ENCODE measurements around the gene ACAT2. TPM values are rescaled to one million over a fixed set of nuclear protein-coding genes. Genes with fewer than 3 reads are reported as not detected.

ACAT2 gene
- polyA plus RNA-seq, 3 donors: 3.6 to 24.4 (median 19.5) TPM

GRCh38 chr6:159789377-159790148 is 27.7 kb downstream of the ACAT2 start, which contains the start of gene TCP1:
TCP1 (minus strand) TSS chr6:159789602; CDS start chr6:159789468, 134 bp downstream.
- Histone ChIP-seq H3K9ac (ENCODE audit: insufficient read depth, low read length, poor library complexity, severe bottlenecking) (peak within 1 kb of the TSS; percentile 83), H3K36me3 (replicated peaks in 1 of 2; ENCODE audit: control insufficient read depth in 1 of 2, insufficient read depth in 2 of 2, low read length in 2 of 2) (peaks cover 41 to 60% of the 10 kb centered on the region in 2 donors), H3K79me2 (ENCODE audit: insufficient read depth, low read length) (peaks cover 90% of the 10 kb centered on the region), H3K4me2 (replicated peaks; ENCODE audit: extremely low read depth, low read length, poor library complexity, severe bottlenecking) (peak within 1 kb of the TSS; percentile 88), H2AFZ (ENCODE audit: insufficient read depth, low read depth, low read length, poor library complexity, severe bottlenecking) (peak within 1 kb of the TSS; percentile 96), H3K4me1 (ENCODE audit: control insufficient read depth in 1 of 2, insufficient read depth in 2 of 2, low read length in 2 of 2) (peaks cover 28 to 38% of the 10 kb centered on the region in 2 donors), H3K27ac (ENCODE audit: low read depth in 1 of 2, low read length in 2 of 2) (peak within 1 kb of the TSS; percentile 85 to 97), H3K9me3 (replicated peaks in 1 of 2; ENCODE audit: control insufficient read depth in 1 of 2, insufficient read depth in 1 of 2, low read length in 2 of 2) (no peaks in the 10 kb centered on the region), H3K4me3 (replicated peaks in 1 of 3; ENCODE audit: low read depth in 2 of 3, low read length in 3 of 3) (peak within 1 kb of the TSS; percentile 79 to 94 (median 91)), H4K20me1 (ENCODE audit: insufficient read depth, low read length) (peaks cover 62% of the 10 kb centered on the region), H3K27me3 (ENCODE audit: control insufficient read depth in 2 of 2, insufficient read depth in 2 of 2, low read length in 2 of 2) (no peaks in the 10 kb centered on the region)
- Mint-ChIP-seq H3K9me3 (no peaks in the 10 kb centered on the region), H3K4me1 (peaks cover 32% of the 10 kb centered on the region), H3K36me3 (peaks cover 44 to 52% of the 10 kb centered on the region in 2 donors), H3K27me3 (ENCODE audit: low read depth in 3 of 3) (peaks cover 0 to 1% (median 0%) of the 10 kb centered on the region in 3 donors), H3K27ac (peak within 1 kb of the TSS; percentile 95 to 98 (median 98)), H3K4me3 (peak within 1 kb of the TSS; percentile 94 to 97)
- intact Hi-C loops (cut with micrococcal nuclease): loop anchor here (2.0 to 5.0 kb wide), 4 partner anchors 37 to 97 kb away; partner anchors contain the start of gene SOD2 (in 2 of the 2)
- TF ChIP-seq, protein P1, sequence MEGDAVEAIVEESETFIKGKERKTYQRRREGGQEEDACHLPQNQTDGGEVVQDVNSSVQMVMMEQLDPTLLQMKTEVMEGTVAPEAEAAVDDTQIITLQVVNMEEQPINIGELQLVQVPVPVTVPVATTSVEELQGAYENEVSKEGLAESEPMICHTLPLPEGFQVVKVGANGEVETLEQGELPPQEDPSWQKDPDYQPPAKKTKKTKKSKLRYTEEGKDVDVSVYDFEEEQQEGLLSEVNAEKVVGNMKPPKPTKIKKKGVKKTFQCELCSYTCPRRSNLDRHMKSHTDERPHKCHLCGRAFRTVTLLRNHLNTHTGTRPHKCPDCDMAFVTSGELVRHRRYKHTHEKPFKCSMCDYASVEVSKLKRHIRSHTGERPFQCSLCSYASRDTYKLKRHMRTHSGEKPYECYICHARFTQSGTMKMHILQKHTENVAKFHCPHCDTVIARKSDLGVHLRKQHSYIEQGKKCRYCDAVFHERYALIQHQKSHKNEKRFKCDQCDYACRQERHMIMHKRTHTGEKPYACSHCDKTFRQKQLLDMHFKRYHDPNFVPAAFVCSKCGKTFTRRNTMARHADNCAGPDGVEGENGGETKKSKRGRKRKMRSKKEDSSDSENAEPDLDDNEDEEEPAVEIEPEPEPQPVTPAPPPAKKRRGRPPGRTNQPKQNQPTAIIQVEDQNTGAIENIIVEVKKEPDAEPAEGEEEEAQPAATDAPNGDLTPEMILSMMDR (IDR thresholded peaks at IDR 0.05): no peak
- DNase-seq: peak; percentile 98 to 100 (median 100)
- WGBS (ENCODE audit: insufficient coverage): under 1% methylated on average over 54 of the region's 64 CpGs

DNA sequence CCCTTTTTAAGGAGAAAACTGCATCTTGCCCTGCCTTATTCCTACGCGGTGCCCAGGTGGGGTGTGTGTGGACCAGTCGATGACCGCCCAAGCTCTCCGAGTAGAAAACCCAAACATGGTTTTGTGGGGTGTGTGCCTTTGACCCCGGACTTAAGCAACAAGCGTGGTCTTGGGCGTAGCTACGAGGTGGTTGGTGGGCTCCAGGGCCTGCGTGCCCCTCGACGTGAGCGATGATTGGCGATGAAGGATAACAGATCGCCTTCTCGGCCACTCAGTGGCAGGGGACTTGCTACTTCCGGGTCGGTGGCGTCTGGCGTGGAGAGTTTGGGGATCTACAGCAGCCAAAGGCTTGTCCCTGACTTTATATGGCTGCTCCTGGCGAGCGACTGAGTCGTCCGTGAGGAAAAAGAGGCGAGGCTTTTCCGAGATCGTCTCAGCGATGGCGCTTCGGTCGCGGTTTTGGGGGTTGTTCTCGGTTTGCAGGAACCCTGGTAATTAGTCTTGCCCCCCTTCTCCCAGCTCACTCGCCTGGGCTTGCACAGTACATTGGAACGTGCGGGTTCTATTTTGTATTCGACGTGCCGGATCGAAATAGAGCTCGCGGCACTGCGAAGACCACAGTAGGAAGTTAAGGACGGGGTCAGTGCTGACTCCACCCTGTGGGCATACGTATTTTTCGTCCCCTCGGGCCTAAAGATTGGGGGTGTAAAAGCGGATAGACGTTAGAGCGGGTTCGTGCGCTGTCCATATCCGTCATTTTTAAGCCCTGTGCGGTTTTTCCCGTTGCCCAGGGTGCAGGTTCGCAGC is 28.5 kb downstream of the ACAT2 start, which contains the start of gene MRPL18:
Gene MRPL18, plus strand, starts transcription at position 319 of the 807 bp plus-strand sequence. Its CDS starts 121 bp downstream, at position 440.
- Mint-ChIP-seq H3K9me3 (no peaks in the 10 kb centered on the region), H3K4me1 (peaks cover 32% of the 10 kb centered on the region), H3K36me3 (peaks cover 41 to 50% of the 10 kb centered on the region in 2 donors), H3K27me3 (ENCODE audit: low read depth in 3 of 3) (peaks cover 0 to 1% (median 0%) of the 10 kb centered on the region in 3 donors), H3K27ac (peak within 1 kb of the TSS; percentile 95 to 98 (median 98)), H3K4me3 (peak within 1 kb of the TSS; percentile 94 to 97)
- Histone ChIP-seq H3K4me2 (replicated peaks; ENCODE audit: extremely low read depth, low read length, poor library complexity, severe bottlenecking) (peak within 1 kb of the TSS; percentile 88), H4K20me1 (ENCODE audit: insufficient read depth, low read length) (peaks cover 55% of the 10 kb centered on the region), H3K9ac (ENCODE audit: insufficient read depth, low read length, poor library complexity, severe bottlenecking) (peak within 1 kb of the TSS; percentile 83), H3K79me2 (ENCODE audit: insufficient read depth, low read length) (peaks cover 86% of the 10 kb centered on the region), H3K36me3 (replicated peaks in 1 of 2; ENCODE audit: control insufficient read depth in 1 of 2, insufficient read depth in 2 of 2, low read length in 2 of 2) (peaks cover 37 to 60% of the 10 kb centered on the region in 2 donors), H3K4me1 (ENCODE audit: control insufficient read depth in 1 of 2, insufficient read depth in 2 of 2, low read length in 2 of 2) (peaks cover 28 to 38% of the 10 kb centered on the region in 2 donors), H2AFZ (ENCODE audit: insufficient read depth, low read depth, low read length, poor library complexity, severe bottlenecking) (peak within 1 kb of the TSS; percentile 96), H3K27me3 (ENCODE audit: control insufficient read depth in 2 of 2, insufficient read depth in 2 of 2, low read length in 2 of 2) (no peaks in the 10 kb centered on the region), H3K27ac (ENCODE audit: low read depth in 1 of 2, low read length in 2 of 2) (peak within 1 kb of the TSS; percentile 85 to 97), H3K9me3 (replicated peaks in 1 of 2; ENCODE audit: control insufficient read depth in 1 of 2, insufficient read depth in 1 of 2, low read length in 2 of 2) (no peaks in the 10 kb centered on the region), H3K4me3 (replicated peaks in 1 of 3; ENCODE audit: low read depth in 2 of 3, low read length in 3 of 3) (peak within 1 kb of the TSS; percentile 79 to 94 (median 91))
- intact Hi-C loops (cut with micrococcal nuclease): loop anchor here in 1 of 2 donors (2.0 kb wide), 1 partner anchor 98 kb away; the partner anchor contains the start of gene SOD2
- TF ChIP-seq, protein P1 (IDR thresholded peaks at IDR 0.05): no peak
- DNase-seq: peak; percentile 86 to 92 (median 87)
- WGBS (ENCODE audit: insufficient coverage): under 1% methylated on average over 52 of the region's 56 CpGs
